H1 (cell line): Measurements from ENCODE around the gene TUBGCP4. TPM values are rescaled to one million over a fixed set of nuclear protein-coding genes. Genes with fewer than 3 reads are reported as not detected.

ENCODE experiments used
- CTCF ChIA-PET: fragments of 300-600 bp; sonication (Branson Sonifier 250); formaldehyde crosslinking; loops from one replicate; lab custom pipeline; 2021; ENCODE audit not compliant: partially characterized antibody; lab: Charles Lee
- POLR2A ChIA-PET: fragments of 300-600 bp; sonication (Branson Sonifier 250); formaldehyde crosslinking; loops from one replicate; lab custom pipeline; 2021; ENCODE audit warnings: inconsistent platforms; ENCODE audit not compliant: partially characterized antibody; lab: Charles Lee
- DNase-seq, 2 experiments: peaks; one replicate each; pipeline versions ENCODE4 v3.0.0 to v3.0.0-alpha.2; 2010 to 2022; ENCODE audit warnings: low spot score in 2 of 2, low read depth in 1 of 2, mixed read lengths in 1 of 2
- FAIRE-seq: peaks from 2 replicates; lab custom pipeline; 2011; peaks lifted over from hg19 to GRCh38; lab: Jason Lieb, UNC
- H2AFZ ChIP-seq: 2 replicates; pipeline ENCODE4 v1.8.1; 2012; ENCODE audit warnings: low read length, inconsistent platforms
- H2AK5ac ChIP-seq: 2 replicates; pipeline ENCODE4 v1.6.1; 2013; ENCODE audit warnings: low read depth, low read length
- H2BK120ac ChIP-seq: replicated peaks from 2 replicates; pipeline ENCODE3; 2013; ENCODE audit warnings: low read depth, low read length, inconsistent platforms
- H2BK12ac ChIP-seq: 2 replicates; pipeline ENCODE4 v1.6.1; 2013; ENCODE audit warnings: low read depth, low read length
- H2BK15ac ChIP-seq: 2 replicates; pipeline ENCODE4 v1.6.1; 2013; ENCODE audit warnings: low read length
- H2BK20ac ChIP-seq: 2 replicates; pipeline ENCODE4 v1.6.1; 2013; ENCODE audit warnings: low read length
- H2BK5ac ChIP-seq: 2 replicates; pipeline ENCODE4 v1.6.1; 2013; ENCODE audit warnings: low read depth, low read length
- H3K14ac ChIP-seq: 2 replicates; pipeline ENCODE4 v1.6.1; 2013; ENCODE audit warnings: inconsistent platforms; ENCODE audit not compliant: insufficient read length
- H3K18ac ChIP-seq: 2 replicates; pipeline ENCODE4 v1.6.1; 2013; ENCODE audit warnings: low read length; ENCODE audit errors: extremely low read depth
- H3K23ac ChIP-seq: 2 replicates; pipeline ENCODE4 v1.6.1; 2013; ENCODE audit warnings: inconsistent platforms; ENCODE audit not compliant: insufficient read length
- H3K23me2 ChIP-seq: 2 replicates; pipeline ENCODE4 v1.6.1; 2013; ENCODE audit warnings: low read depth, low read length
- H3K27ac ChIP-seq: 2 replicates; pipeline ENCODE4 v1.6.1; 2011; ENCODE audit warnings: low read depth, low read length, inconsistent platforms
- H3K27me3 ChIP-seq, 4 experiments: replicated peaks in 1 of 4; 1 replicate in 1 of 4; 2 replicates in 3 of 4; pipeline versions ENCODE4 v1.6.1 to v1.8.1; 2011 to 2013; ENCODE audit warnings: low read length in 3 of 4, mild to moderate bottlenecking in 3 of 4, inconsistent platforms in 2 of 4, mixed read lengths in 2 of 4, moderate library complexity in 1 of 4; ENCODE audit not compliant: control insufficient read depth in 3 of 4, insufficient read depth in 3 of 4; ENCODE audit errors: extremely low read depth in 1 of 4
- H3K36me3 ChIP-seq, 4 experiments: 2 replicates each; pipeline versions ENCODE4 v1.6.1 to v1.8.1; 2011 to 2013; ENCODE audit warnings: mild to moderate bottlenecking in 4 of 4, low read length in 3 of 4, moderate library complexity in 2 of 4, control low read depth in 1 of 4, inconsistent platforms in 1 of 4; ENCODE audit not compliant: insufficient read depth in 4 of 4, control insufficient read depth in 2 of 4
- H3K4ac ChIP-seq: replicated peaks from 2 replicates; pipeline ENCODE3; 2013; ENCODE audit warnings: low read length, low read depth, mixed read lengths, inconsistent platforms; ENCODE audit not compliant: insufficient read length
- H3K4me1 ChIP-seq, 4 experiments: replicated peaks in 1 of 4; 1 replicate in 1 of 4; 2 replicates in 3 of 4; pipeline versions ENCODE4 v1.6.1 to v1.8.1; 2011 to 2013; ENCODE audit warnings: low read length in 3 of 4, inconsistent platforms in 2 of 4, mixed read lengths in 1 of 4; ENCODE audit not compliant: insufficient read depth in 4 of 4, control insufficient read depth in 3 of 4
- H3K4me2 ChIP-seq, 2 experiments: 2 replicates each; pipeline versions ENCODE4 v1.6.1 to v1.8.1; 2011 to 2013; ENCODE audit warnings: low read depth in 2 of 2, low read length in 2 of 2, control low read depth in 1 of 2, inconsistent platforms in 1 of 2, mild to moderate bottlenecking in 1 of 2; ENCODE audit not compliant: insufficient read depth in 1 of 2
- H3K4me3 ChIP-seq, 4 experiments: fragments of 200-600, 300-600 bp in 1 of 4; sonication (generic), shearing (Covaris generic), sonication (Bioruptor Twin) in 1 of 4; 2 replicates each; pipeline versions ENCODE4 v1.5.1 to v1.8.1; 2011 to 2016; ENCODE audit warnings: low read length in 4 of 4, low read depth in 3 of 4, control low read depth in 2 of 4, inconsistent platforms in 2 of 4, mild to moderate bottlenecking in 2 of 4, mixed read lengths in 1 of 4, moderate library complexity in 1 of 4; ENCODE audit not compliant: insufficient read depth in 2 of 4; ENCODE audit errors: extremely low read depth in 1 of 4
- H3K56ac ChIP-seq: replicated peaks from 2 replicates; pipeline ENCODE3; 2013; ENCODE audit warnings: low read depth, mild to moderate bottlenecking, mixed read lengths, low read length, inconsistent platforms; ENCODE audit not compliant: insufficient read length
- H3K79me1 ChIP-seq: 2 replicates; pipeline ENCODE4 v1.6.1; 2013; ENCODE audit warnings: low read depth, low read length, control low read depth
- H3K79me2 ChIP-seq, 2 experiments: 2 replicates each; pipeline versions ENCODE4 v1.6.1 to v1.8.1; 2012 to 2013; ENCODE audit warnings: low read length in 2 of 2, mild to moderate bottlenecking in 2 of 2, inconsistent platforms in 1 of 2; ENCODE audit not compliant: insufficient read depth in 2 of 2, control insufficient read depth in 1 of 2
- H3K9ac ChIP-seq, 4 experiments: replicated peaks in 1 of 4; 1 replicate in 1 of 4; 2 replicates in 3 of 4; pipeline versions ENCODE4 v1.6.1 to v1.8.1; 2011 to 2013; ENCODE audit warnings: low read depth in 3 of 4, low read length in 3 of 4, control low read depth in 2 of 4, mild to moderate bottlenecking in 2 of 4, moderate library complexity in 2 of 4, inconsistent platforms in 1 of 4; ENCODE audit errors: extremely low read depth in 1 of 4
- H3K9me3 ChIP-seq, 2 experiments: 2 replicates each; pipeline versions ENCODE4 v1.6.1 to v1.8.1; 2012 to 2013; ENCODE audit warnings: mild to moderate bottlenecking in 2 of 2, moderate library complexity in 2 of 2, control low read depth in 1 of 2, inconsistent platforms in 1 of 2, low read depth in 1 of 2, low read length in 1 of 2, mixed read lengths in 1 of 2; ENCODE audit not compliant: insufficient read depth in 2 of 2
- H4K20me1 ChIP-seq, 2 experiments: replicated peaks in 1 of 2; 2 replicates each; pipeline versions ENCODE3 to v1.8.1; 2011 to 2013; ENCODE audit warnings: inconsistent platforms in 2 of 2, low read length in 2 of 2, mild to moderate bottlenecking in 1 of 2; ENCODE audit not compliant: insufficient read depth in 2 of 2, control insufficient read depth in 1 of 2
- H4K5ac ChIP-seq: 2 replicates; pipeline ENCODE4 v1.6.1; 2013; ENCODE audit warnings: low read length, low read depth, mixed read lengths, inconsistent platforms; ENCODE audit not compliant: insufficient read length
- H4K8ac ChIP-seq: 2 replicates; pipeline ENCODE4 v1.8.0; 2013; ENCODE audit warnings: mild to moderate bottlenecking, moderate library complexity, low read length, inconsistent platforms; ENCODE audit not compliant: insufficient read depth; ENCODE audit errors: extremely low read depth
- H4K91ac ChIP-seq: replicated peaks from 2 replicates; pipeline ENCODE3; 2013; ENCODE audit warnings: low read length, mixed read lengths, inconsistent platforms; ENCODE audit not compliant: insufficient read length
- CTCF ChIP-seq, 3 experiments: IDR thresholded peaks; 1 replicate in 2 of 3; 2 replicates in 1 of 3; pipeline versions ENCODE4 v1.5.1 to v1.6.1; 2011; ENCODE audit warnings: low read length in 3 of 3, mild to moderate bottlenecking in 3 of 3, inconsistent platforms in 2 of 3, low read depth in 1 of 3, moderate library complexity in 1 of 3; ENCODE audit not compliant: insufficient read depth in 1 of 3; ENCODE audit errors: control extremely low read depth in 1 of 3
- EZH2 ChIP-seq: fragments of 200-600 bp; sonication (generic); IDR thresholded peaks from 2 replicates; pipeline ENCODE4 v1.7.1; 2012; ENCODE audit warnings: low read depth, mild to moderate bottlenecking, moderate library complexity, low read length, inconsistent platforms; ENCODE audit not compliant: severe bottlenecking
- GABPA ChIP-seq: IDR thresholded peaks from 2 replicates; pipeline ENCODE4 v1.6.1; 2011; ENCODE audit warnings: mild to moderate bottlenecking, low read length, moderate library complexity, borderline replicate concordance; ENCODE audit not compliant: insufficient read depth
- HDAC2 ChIP-seq, 2 experiments: fragments of 300-600 bp in 1 of 2; sonication (generic) in 1 of 2; IDR thresholded peaks; 2 replicates each; pipeline ENCODE4 v1.6.1; 2011 to 2012; ENCODE audit warnings: low read depth in 2 of 2, low read length in 2 of 2, mild to moderate bottlenecking in 2 of 2, moderate library complexity in 2 of 2, borderline replicate concordance in 1 of 2, inconsistent platforms in 1 of 2
- SP2 ChIP-seq: IDR thresholded peaks from 2 replicates; pipeline ENCODE4 v1.6.1; 2012; ENCODE audit warnings: mild to moderate bottlenecking, low read length, inconsistent platforms
- USF2 ChIP-seq: IDR thresholded peaks from 2 replicates; pipeline ENCODE4 v1.6.1; 2011; ENCODE audit warnings: low read length, improper control_type of control experiment
- WGBS, 2 experiments: shearing (Covaris generic) in 1 of 2; methylation state at CpG; one replicate each; pipeline versions ENCODE4 v1.1.6 to v1.1.7; 2013 to 2015; ENCODE audit warnings: low lambda C conversion rate in 2 of 2, mixed read lengths in 2 of 2, inconsistent platforms in 1 of 2, low coverage in 1 of 2, missing lambda C conversion rate in 1 of 2; ENCODE audit not compliant: insufficient replicate concordance in 2 of 2, insufficient coverage in 1 of 2, insufficient read length in 1 of 2; ENCODE audit errors: extremely low coverage in 1 of 2, missing lambda C conversion rate in 1 of 2; 5-methylcytosine and 5-hydroxymethylcytosine counted together
- polyA plus RNA-seq, 7 experiments: library from polyadenylated mRNA; depleted of rRNA in 3 of 7; stranded (reverse) in 5 of 7; unstranded in 2 of 7; fragments of >200 nt in 5 of 7; fragments of 200-250 nt in 2 of 7; gene quantifications; 1 replicate in 5 of 7; 2 replicates in 1 of 7; 4 replicates in 1 of 7; pipeline versions ENCODE4 v1.2.1 to v1.2.3, GENCODE V29; 2011 to 2013; ENCODE audit warnings: missing spikeins in 2 of 7, mixed read lengths in 2 of 7
- total RNA-seq: library from RNA; stranded (reverse); fragmentation: NEBNext Ultra II Directional; extraction: Animal tissue kit (Norgen Biotek cat#: 25700); gene quantifications from 2 replicates; pipeline ENCODE4 v1.2.1, GENCODE V29; 2021

Gene TUBGCP4
- total and polyA plus RNA-seq, 2 of the 8 experiments (the other 6 are each of a cell fraction or from before 2014, with no cell fraction given), result 7.3 to 23.4 TPM

DNA sequence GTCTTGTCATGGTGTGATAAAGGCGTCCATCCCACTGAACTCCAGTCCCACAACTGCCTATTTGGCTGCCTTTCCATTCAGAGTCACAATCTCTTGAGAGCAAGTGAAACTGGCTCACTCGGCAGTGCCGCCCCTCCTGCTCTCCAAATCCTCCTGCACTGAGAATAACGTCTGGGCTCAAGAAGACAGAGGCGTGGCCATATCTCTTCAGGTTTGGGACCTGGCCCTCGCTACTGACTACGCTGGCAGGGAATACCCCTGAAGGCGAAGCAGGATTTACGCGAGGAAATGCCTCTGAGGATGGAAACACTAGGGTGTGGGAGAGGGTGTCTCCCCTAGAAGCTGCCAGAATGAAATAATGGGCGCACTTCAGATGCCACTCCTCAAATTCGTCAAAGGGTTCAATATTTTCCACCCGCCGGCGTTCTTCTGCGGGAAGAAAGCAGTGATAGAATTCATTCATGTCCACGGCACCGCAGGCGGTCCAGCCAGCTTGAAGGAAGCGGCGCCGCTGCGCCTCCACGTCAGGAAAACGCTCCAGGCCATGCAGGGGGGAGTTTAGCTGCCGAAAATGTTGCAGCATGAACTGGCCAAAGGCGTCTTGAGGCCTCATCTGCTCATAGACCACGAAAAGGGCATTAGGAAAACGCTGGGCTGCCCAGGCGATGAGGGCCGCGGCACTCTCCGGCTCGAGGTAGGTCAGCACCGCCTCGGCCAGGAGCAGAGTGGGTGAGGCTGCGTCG lies 41.5 kb upstream of the TUBGCP4 start:
- H3K18ac ChIP-seq, result peak overlapping the region; percentile 71; the same call in 1 of the 2 replicates
- peak overlapping the region; percentile 4; the same call in 1 of the 2 replicates for H2AFZ ChIP-seq
- TF ChIP-seq GABPA (no peak), CTCF (IDR thresholded peaks at IDR 0.05; ENCODE audit: control extremely low read depth in 1 of 3, insufficient read depth in 1 of 3, low read depth in 1 of 3, low read length in 3 of 3) (no peak), USF2 (no peak), EZH2 (no peak), HDAC2 (IDR thresholded peaks at IDR 0.05; ENCODE audit: borderline replicate concordance in 1 of 2, low read depth in 2 of 2, low read length in 2 of 2) (0 out of 4 replicates have a peak, but pooled peaks of 1 of the 2 experiments have one; percentile 0), SP2 (no peak)

More for the DNA sequence above, 41.5 kb upstream of the TUBGCP4 start:
- no peak overlapping the region for H2BK12ac ChIP-seq
- H4K91ac ChIP-seq, result no peak overlapping the region
- CTCF ChIA-PET, result interaction anchor here (0.9 kb wide), 1 partner anchor 139 kb away, joined by 3 read pairs; no protein-coding TSS in a partner anchor
- H3K27ac ChIP-seq, result peak overlapping the region; percentile 89
- H3K79me1 ChIP-seq, result peaks cover 3% of the 10 kb centered on the region; the same call in 1 of the 2 replicates
- H3K14ac ChIP-seq, result no peak overlapping the region
- peak overlapping the region; percentile 93 for H4K8ac ChIP-seq
- peak overlapping the region; percentile 79 to 88 (median 86) for H3K9ac ChIP-seq
- peak overlapping the region; percentile 80 to 93 for H3K4me2 ChIP-seq
- peak overlapping the region; percentile 55; the same call in 1 of the 2 replicates for H2BK5ac ChIP-seq
- peaks cover 4 to 10% (median 5%) of the 10 kb centered on the region in 4 experiments; a peak in 6 of 7 replicates for H3K4me1 ChIP-seq
- no peaks in the 10 kb centered on the region for H3K27me3 ChIP-seq
- FAIRE-seq, result no peak
- peak overlapping the region; percentile 63 for H3K4ac ChIP-seq
- POLR2A ChIA-PET, result interaction anchor here (0.6 to 1.0 kb wide), 2 partner anchors 18 to 521 kb away, joined by 3 to 5 read pairs; no protein-coding TSS in a partner anchor
- peaks cover 0 to 5% of the 10 kb centered on the region in 2 experiments for H4K20me1 ChIP-seq
- no peak overlapping the region for H3K23ac ChIP-seq
- 24% methylated on average over 35 of the region's 38 CpGs; no CpG with 5 or more reads in 1 of the 2 experiments for WGBS, 2 experiments
- peak overlapping the region; percentile 73 to 90 (median 83) for H3K4me3 ChIP-seq
- no peak overlapping the region for H2BK20ac ChIP-seq
- peaks cover 7% of the 10 kb centered on the region for H3K23me2 ChIP-seq
- peaks cover 0 to 5% (median 3%) of the 10 kb centered on the region in 4 experiments; a peak in 2 of 8 replicates for H3K36me3 ChIP-seq
- H2AK5ac ChIP-seq, result no peak overlapping the region
- H3K9me3 ChIP-seq, result no peaks in the 10 kb centered on the region
- H2BK120ac ChIP-seq, result no peak overlapping the region
- H3K79me2 ChIP-seq, result peaks cover 0 to 12% of the 10 kb centered on the region in 2 experiments; a peak in 2 of 4 replicates
- peak in 1 of 2 experiments; percentile 59 for DNase-seq
- H2BK15ac ChIP-seq, result no peak overlapping the region
- peak overlapping the region; percentile 4 for H4K5ac ChIP-seq
- H3K56ac ChIP-seq, result peak overlapping the region; percentile 42
